ENCODE data around the gene USE1. TPM values are rescaled to one million over a fixed set of nuclear protein-coding genes. Genes with fewer than 3 reads are reported as not detected.
"Not testable (repeated sequence)": the region's sequence is repeated elsewhere in the genome, so short reads cannot be mapped to it uniquely, and the experiment has no call there.

Gene USE1, protein sequence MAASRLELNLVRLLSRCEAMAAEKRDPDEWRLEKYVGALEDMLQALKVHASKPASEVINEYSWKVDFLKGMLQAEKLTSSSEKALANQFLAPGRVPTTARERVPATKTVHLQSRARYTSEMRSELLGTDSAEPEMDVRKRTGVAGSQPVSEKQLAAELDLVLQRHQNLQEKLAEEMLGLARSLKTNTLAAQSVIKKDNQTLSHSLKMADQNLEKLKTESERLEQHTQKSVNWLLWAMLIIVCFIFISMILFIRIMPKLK
- 30.7 TPM for total RNA-seq
- long read RNA-seq, partial matches to known transcripts: 0 of 4 reads
- long read RNA-seq, other reads (novel, unspliced or antisense): 3 of 4 reads

GRCh38 chr19:17215127-17215971, at the start of gene USE1:
USE1 (plus strand) TSS chr19:17215357; CDS start chr19:17215406, 49 bp downstream.
- DNase-seq (peak; percentile 94), ATAC-seq (ENCODE audit: poor library complexity) (peak; percentile 97)
- intact Hi-C loops (cut with DNase I): no loop called here

DNA sequence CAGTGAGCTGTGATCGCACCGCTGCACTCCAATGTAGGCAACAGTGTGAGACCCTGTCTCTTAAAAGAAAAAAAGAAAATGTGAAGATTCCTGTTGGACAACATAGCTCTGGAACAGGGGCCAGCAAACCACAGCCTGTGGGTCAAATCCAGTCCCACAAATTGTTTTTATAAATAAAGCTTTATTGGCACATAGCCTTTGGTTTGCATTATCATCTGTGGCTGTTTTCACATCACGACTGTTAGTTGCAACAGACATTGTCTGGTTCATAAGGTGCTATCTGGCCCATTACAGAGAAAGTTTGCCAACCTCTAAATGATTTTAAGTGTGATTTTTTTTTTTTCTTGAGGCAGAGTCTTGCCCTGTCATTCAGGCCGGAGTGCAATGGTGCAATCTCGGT, 49.4 kb upstream of the USE1 start:
- ATAC-seq (ENCODE audit: poor library complexity) (no peak), DNase-seq (no peak)
- intact Hi-C loops (cut with DNase I): no loop called here

DNA sequence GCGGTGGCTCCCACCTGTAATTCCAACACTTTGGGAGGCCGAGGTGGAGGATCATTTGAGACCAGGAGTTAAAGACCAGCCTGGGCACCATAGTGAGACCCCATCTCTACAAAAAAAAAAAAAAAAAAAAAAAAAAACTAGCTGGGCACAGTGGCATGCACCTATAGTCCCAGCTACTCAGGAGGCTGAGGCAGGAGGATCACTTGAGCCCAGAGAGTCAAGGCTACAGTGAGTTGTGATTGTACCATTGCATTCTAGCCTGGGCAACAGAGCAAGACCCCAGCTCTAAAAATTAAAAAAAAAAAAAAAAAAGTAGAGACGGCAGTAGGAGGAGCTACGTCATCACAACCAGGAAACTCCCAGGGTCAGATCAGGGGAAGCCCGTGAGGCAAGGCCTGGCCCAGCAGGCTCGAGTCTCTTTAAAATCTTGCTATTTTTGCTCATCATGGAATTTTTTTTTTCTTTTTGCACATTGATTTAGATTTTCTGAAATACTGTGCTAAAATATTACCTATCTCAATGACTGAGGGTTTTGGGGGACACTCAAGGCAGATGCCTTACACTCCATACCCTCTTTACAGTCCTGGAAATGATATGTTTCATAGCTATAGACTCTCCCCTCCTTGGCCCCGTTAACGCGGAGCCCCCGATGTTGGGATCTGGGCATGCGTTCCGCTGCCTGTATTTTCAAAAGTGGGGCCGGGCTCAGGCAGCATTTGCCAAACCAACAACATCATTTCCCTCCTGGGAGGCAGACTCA, 44.4 kb upstream of the USE1 start:
- DNase-seq: no peak
- intact Hi-C loops (cut with DNase I): no loop called here
- no peak for ATAC-seq (ENCODE audit: poor library complexity)

DNA sequence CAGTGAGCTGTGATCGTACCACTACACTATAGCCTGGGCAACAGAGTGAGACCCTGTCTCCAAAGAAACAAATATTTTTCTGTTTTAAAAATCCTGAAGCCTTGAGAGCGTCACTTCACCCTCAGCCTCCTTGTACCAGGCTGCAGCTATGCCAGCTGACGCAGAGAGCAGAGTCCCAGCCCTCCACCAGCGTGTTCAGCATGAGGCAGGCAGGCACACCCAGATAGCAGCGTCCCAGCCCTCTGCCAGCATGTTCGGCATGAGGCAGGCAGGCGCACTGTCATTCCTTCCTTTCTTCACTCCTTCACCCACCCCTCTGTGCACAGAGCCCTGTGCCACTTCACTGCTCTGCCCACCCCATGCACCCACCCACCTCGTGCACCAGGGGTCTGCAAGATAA, 43.3 kb upstream of the USE1 start:
- intact Hi-C loops (cut with DNase I): no loop called here
- ATAC-seq (ENCODE audit: poor library complexity) (no peak), DNase-seq (no peak)

- intact Hi-C loops (cut with DNase I): no loop called here
- ATAC-seq (ENCODE audit: poor library complexity) (no peak), DNase-seq (no peak)
These were observed 42.4 kb upstream of the USE1 start for GRCh38 chr19:17172624-17173345.

GRCh38 chr19:17178291-17178690, 36.9 kb upstream of the USE1 start:
- ATAC-seq (ENCODE audit: poor library complexity): no peak
- intact Hi-C loops (cut with DNase I): no loop called here
- no peak for DNase-seq

- DNase-seq (no peak), ATAC-seq (ENCODE audit: poor library complexity) (no peak)
- intact Hi-C loops (cut with DNase I): no loop called here
These were observed 34.0 kb upstream of the USE1 start for GRCh38 chr19:17180997-17181702.

GRCh38 chr19:17183271-17183761, 31.8 kb upstream of the USE1 start:
- intact Hi-C loops (cut with DNase I): no loop called here
- ATAC-seq (ENCODE audit: poor library complexity) (no peak), DNase-seq (no peak)

GRCh38 chr19:17183858-17184321, 31.3 kb upstream of the USE1 start:
- ATAC-seq (ENCODE audit: poor library complexity) (no peak), DNase-seq (no peak)
- intact Hi-C loops (cut with DNase I): no loop called here

DNA sequence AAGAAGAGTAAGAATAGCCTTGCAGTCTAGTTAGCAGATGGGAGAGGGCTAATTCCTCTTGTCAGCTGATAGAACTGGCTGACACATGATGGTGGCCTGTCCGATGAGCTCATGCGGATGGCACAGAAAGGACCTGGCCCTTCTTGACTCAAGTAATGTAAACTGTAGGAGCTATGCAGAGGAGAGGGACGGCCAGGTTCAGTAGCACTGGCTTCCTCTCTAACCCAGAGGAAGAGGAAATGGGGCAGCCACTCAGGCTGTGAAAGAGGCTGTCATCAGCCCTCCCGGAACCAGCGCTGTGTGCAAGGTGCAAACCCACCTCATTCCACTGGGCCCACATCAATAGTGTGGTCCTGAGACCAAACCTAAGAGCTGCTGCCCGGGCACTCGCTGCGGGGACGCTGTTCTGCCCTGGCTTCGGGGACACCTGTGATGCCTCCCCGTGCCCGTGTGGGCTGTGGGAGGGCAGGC, 30.8 kb upstream of the USE1 start:
- intact Hi-C loops (cut with DNase I): no loop called here
- peak; percentile 41 for ATAC-seq (ENCODE audit: poor library complexity)
- no peak for DNase-seq

DNA sequence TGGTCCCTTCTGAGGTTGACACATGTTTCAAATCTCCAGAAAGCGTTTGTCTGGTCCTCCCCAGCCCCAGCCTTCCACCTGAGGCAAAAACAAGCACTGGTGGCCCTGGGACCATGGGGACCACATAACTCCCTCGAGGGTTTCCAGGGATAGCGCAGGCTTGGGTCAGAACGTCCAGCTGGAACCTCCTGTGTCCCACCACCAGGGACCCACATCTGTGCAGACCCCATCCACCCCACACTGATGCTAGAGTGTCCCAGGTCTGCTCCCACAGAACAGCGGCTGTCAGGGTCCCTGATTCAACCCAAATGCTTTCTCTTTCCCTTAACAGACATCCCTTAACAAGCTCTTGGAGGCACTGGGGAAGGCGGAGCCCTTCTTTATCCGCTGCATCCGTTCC, 29.6 kb upstream of the USE1 start:
- ATAC-seq (ENCODE audit: poor library complexity) (no peak), DNase-seq (no peak)
- intact Hi-C loops (cut with DNase I): no loop called here

DNA sequence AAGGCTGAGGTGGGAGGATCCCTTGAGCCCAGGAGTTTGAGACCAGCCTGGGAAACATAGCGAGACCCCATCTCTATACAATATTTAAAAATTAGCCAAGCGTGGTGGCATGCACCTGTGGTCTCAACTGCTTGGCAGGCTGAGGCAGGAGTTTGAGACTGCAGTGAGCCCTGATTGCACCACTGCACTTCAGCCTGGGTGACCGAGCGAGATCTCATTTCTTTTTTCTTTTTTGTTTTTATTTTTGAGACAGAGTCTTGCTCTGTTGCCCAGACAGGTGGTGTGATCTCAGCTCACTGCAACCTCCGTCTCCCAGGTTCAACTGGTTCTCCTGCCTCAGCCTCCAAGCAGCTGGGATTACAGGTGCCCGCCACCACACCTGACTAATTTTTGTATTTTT, 23.4 kb upstream of the USE1 start:
- intact Hi-C loops (cut with DNase I); ATAC-seq (ENCODE audit: poor library complexity); DNase-seq: not testable (repeated sequence)

- DNase-seq: no peak
- ATAC-seq (ENCODE audit: poor library complexity): no peak
- intact Hi-C loops (cut with DNase I): no loop called here
These were observed 22.4 kb upstream of the USE1 start for GRCh38 chr19:17192751-17193150.

DNA sequence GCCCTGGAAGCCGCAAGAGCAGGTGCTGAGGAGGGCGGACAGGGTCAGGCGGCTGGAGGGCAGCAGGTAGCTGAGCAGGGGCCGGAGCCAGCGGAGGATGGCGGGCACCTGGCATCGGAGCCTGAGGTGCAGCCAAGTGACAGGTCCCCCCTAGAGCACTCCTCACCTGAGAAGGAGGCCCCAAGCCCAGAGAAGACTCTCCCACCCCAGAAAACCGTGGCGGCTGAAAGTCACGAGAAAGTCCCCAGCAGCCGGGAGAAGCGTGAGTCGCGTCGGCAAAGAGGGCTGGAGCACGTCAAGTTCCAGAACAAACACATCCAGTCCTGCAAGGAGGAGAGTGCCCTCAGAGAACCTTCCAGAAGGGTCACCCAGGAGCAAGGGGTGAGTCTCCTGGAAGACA, 20.5 kb upstream of the USE1 start:
- ATAC-seq (ENCODE audit: poor library complexity) (no peak), DNase-seq (no peak)
- intact Hi-C loops (cut with DNase I): no loop called here

DNA sequence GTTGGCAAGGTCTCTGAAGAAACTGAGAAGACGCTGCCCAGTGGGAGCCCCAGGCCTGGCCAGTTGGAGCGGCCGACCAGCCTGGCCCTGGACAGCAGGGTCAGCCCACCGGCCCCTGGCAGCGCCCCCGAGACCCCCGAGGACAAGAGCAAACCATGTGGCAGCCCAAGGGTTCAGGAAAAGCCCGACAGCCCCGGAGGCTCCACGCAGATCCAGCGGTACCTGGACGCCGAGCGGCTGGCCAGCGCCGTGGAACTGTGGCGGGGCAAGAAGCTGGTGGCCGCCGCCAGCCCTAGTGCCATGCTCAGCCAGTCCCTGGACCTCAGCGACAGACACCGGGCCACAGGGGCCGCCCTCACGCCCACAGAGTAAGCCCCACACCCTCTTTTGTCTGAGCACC, 20.1 kb upstream of the USE1 start:
- ATAC-seq (ENCODE audit: poor library complexity) (no peak), DNase-seq (no peak)
- intact Hi-C loops (cut with DNase I): no loop called here

- intact Hi-C loops (cut with DNase I): no loop called here
- no peak for ATAC-seq (ENCODE audit: poor library complexity)
- DNase-seq: no peak
These were observed 18.5 kb upstream of the USE1 start for GRCh38 chr19:17196610-17197009.

GRCh38 chr19:17197666-17198065, 17.5 kb upstream of the USE1 start:
- ATAC-seq (ENCODE audit: poor library complexity) (no peak), DNase-seq (no peak)
- intact Hi-C loops (cut with DNase I): no loop called here

All from Right ventricle myocardium superior (tissue), 1 donor.